Measurements from ENCODE around the gene MEIS3. TPM values are rescaled to one million over a fixed set of nuclear protein-coding genes. Genes with fewer than 3 reads are reported as not detected.

The MEIS3 gene
- total and polyA plus RNA-seq, 10 of the 15 experiments (the other 5 are each of a cell fraction or from before 2014, with no cell fraction given): 0.05 to 0.23 TPM; not detected in 8

DNA sequence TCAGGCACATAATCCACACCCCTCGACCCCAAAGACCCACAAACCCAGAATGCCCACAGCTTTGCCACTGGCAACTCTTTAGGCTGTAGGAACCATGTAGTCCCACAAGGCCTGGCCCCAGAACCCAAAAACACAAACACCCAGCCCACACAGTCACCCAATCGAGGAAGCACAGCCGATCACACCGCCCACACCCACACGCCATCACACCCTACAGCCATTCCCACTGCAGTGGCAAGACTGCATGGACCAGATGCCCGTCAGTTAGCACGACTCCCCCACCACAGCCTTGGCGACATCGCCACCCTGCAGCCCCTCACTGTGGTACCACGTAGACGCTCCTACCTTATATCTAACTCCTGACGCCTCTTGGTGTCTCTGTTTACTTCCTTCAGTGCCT is 24.0 kb upstream of the MEIS3 start:
- ATAC-seq: no peak
- SMC1A ChIA-PET (ENCODE audit: uncharacterized antibody, unreplicated experiment): no interaction called here
- RAD21 ChIA-PET (ENCODE audit: unreplicated experiment): no interaction called here
- POLR2A ChIA-PET: no interaction called here
- no peak for FAIRE-seq
- intact Hi-C loops (cut with micrococcal nuclease; ENCODE audit: unreplicated experiment): no loop called here
- TF ChIP-seq KAT2A (conservative IDR thresholded peaks at IDR 0.05; ENCODE audit: control insufficient read depth, low read depth, low read length): no peak
- no peak for TF ChIP-seq TCF12 (IDR thresholded peaks at IDR 0.05; ENCODE audit: low read depth, low read length)
- TF ChIP-seq GATAD2B (conservative IDR thresholded peaks at IDR 0.05; ENCODE audit: low read depth): no peak
- no peak for TF ChIP-seq ASH2L (IDR thresholded peaks at IDR 0.05; ENCODE audit: borderline replicate concordance, low read depth)
- BruUV-seq (replicated peaks): no TSS peak
- peaks cover 10% of the 10 kb centered on the region for H3K4me1 ChIP-seq (ENCODE audit: control insufficient read depth, insufficient read depth, low read length)
- no peak overlapping the region for H3K4me3 ChIP-seq
- CTCF ChIA-PET: interaction anchor here (1.0 kb wide), 1 partner anchor 40 kb away, joined by 3 read pairs; the partner anchor contains the start of gene KPTN
- 20% methylated on average over 12 of the region's 12 CpGs for WGBS (ENCODE audit: insufficient coverage, insufficient replicate concordance, low lambda C conversion rate, missing lambda C conversion rate)
- no peaks in the 10 kb centered on the region for H3K36me3 ChIP-seq (ENCODE audit: control insufficient read depth in 2 of 2, insufficient read depth in 2 of 2, low read length in 1 of 2)
- H2AFZ ChIP-seq (ENCODE audit: control insufficient read depth, low read depth, low read length): no peak overlapping the region
- H4K20me1 ChIP-seq (ENCODE audit: control insufficient read depth, insufficient read depth): no peaks in the 10 kb centered on the region
- H3K27me3 ChIP-seq (replicated peaks in 1 of 2; ENCODE audit: control insufficient read depth in 2 of 2, insufficient read depth in 2 of 2, low read length in 1 of 2): peaks cover 3 to 7% of the 10 kb centered on the region in 2 experiments; a peak in 3 of 4 replicates
- in situ Hi-C loops (cut with MboI): no loop called here
- DNase-seq (ENCODE audit: low read depth, low spot score): no peak
- H3K79me2 ChIP-seq (ENCODE audit: control insufficient read depth, insufficient read depth, low read length): no peaks in the 10 kb centered on the region
- H3K4me2 ChIP-seq (ENCODE audit: control insufficient read depth, insufficient read depth): no peak overlapping the region
- H3K9ac ChIP-seq (ENCODE audit: control insufficient read depth, insufficient read depth, low read length): no peak overlapping the region
- no peaks in the 10 kb centered on the region; the same call in 2 of the 3 replicates for H3K9me3 ChIP-seq (replicated peaks; ENCODE audit: control insufficient read depth, insufficient read depth, low read length)
- no peak overlapping the region for H3K27ac ChIP-seq (ENCODE audit: control insufficient read depth, insufficient read depth)

DNA sequence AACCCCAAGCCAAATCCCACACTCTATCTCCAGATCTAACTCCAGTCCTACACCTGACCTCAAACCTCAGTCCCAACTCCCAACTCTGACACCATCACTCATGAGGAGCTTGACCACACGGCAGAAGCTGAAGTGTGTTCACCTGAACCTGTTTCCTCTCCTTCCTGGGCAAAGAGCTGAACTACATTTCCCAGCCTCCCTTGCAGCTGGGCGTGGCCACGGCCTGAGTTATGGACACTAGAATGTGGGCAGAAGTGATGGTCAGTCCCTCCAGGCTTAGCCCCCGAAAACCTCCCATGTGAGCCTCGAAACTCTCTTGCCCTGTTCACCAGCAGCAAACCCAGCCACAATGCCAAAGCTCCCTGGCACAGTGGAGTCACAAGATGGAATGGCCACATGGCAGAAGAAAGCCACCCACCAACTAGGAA is 19.5 kb upstream of the MEIS3 start:
- Histone ChIP-seq H3K79me2 (ENCODE audit: control insufficient read depth, insufficient read depth, low read length) (no peaks in the 10 kb centered on the region), H2AFZ (ENCODE audit: control insufficient read depth, low read depth, low read length) (no peak overlapping the region), H3K4me1 (ENCODE audit: control insufficient read depth, insufficient read depth, low read length) (no peaks in the 10 kb centered on the region; the same call in none of the 2 replicates), H3K27ac (ENCODE audit: control insufficient read depth, insufficient read depth) (no peak overlapping the region), H3K9ac (ENCODE audit: control insufficient read depth, insufficient read depth, low read length) (no peak overlapping the region), H3K27me3 (replicated peaks in 1 of 2; ENCODE audit: control insufficient read depth in 2 of 2, insufficient read depth in 2 of 2, low read length in 1 of 2) (peaks cover 1 to 2% of the 10 kb centered on the region in 2 experiments; a peak in 3 of 4 replicates), H3K36me3 (ENCODE audit: control insufficient read depth in 2 of 2, insufficient read depth in 2 of 2, low read length in 1 of 2) (no peaks in the 10 kb centered on the region), H3K9me3 (replicated peaks; ENCODE audit: control insufficient read depth, insufficient read depth, low read length) (no peaks in the 10 kb centered on the region), H4K20me1 (ENCODE audit: control insufficient read depth, insufficient read depth) (no peaks in the 10 kb centered on the region), H3K4me3 (no peak overlapping the region), H3K4me2 (ENCODE audit: control insufficient read depth, insufficient read depth) (no peak overlapping the region)
- no peak for FAIRE-seq
- SMC1A ChIA-PET (ENCODE audit: uncharacterized antibody, unreplicated experiment): interaction anchor here (1.0 to 2.6 kb wide), 6 partner anchors 45 to 351 kb away, joined by 3 to 8 read pairs (median 4); partner anchors contain the start of gene KPTN
- BruUV-seq (replicated peaks): no TSS peak
- intact Hi-C loops (cut with micrococcal nuclease; ENCODE audit: unreplicated experiment): no loop called here
- CTCF ChIA-PET: interaction anchor here (0.8 to 9.9 kb wide), 4 partner anchors 10 to 267 kb away, joined by 3 to 163 read pairs (median 6); partner anchors contain the start of gene KPTN
- no peak for DNase-seq (ENCODE audit: low read depth, low spot score)
- in situ Hi-C loops (cut with MboI): loop anchor here (5.0 kb wide), 1 partner anchor 268 kb away; no protein-coding TSS in a partner anchor
- RAD21 ChIA-PET (ENCODE audit: unreplicated experiment): interaction anchor here (0.7 to 1.4 kb wide), 6 partner anchors 61 to 305 kb away, joined by 3 to 5 read pairs (median 3); no protein-coding TSS in a partner anchor
- 0% methylated on average over 5 of the region's 5 CpGs for WGBS (ENCODE audit: insufficient coverage, insufficient replicate concordance, low lambda C conversion rate, missing lambda C conversion rate)
- POLR2A ChIA-PET: no interaction called here
- ATAC-seq: peak; percentile 43; the same call in 2 of the 3 replicates
- TF ChIP-seq BACH1 (IDR thresholded peaks at IDR 0.05; ENCODE audit: borderline replicate concordance) (no peak), TBL1XR1 (IDR thresholded peaks at IDR 0.05; ENCODE audit: low read depth, low read length) (no peak), YY1 (IDR thresholded peaks at IDR 0.05; ENCODE audit: low read depth, low read length) (0 out of 2 replicates have a peak, but pooled peaks have one; percentile 29), HCFC1 (IDR thresholded peaks at IDR 0.05; ENCODE audit: low read length) (peak; percentile 78), POLR2AphosphoS5 (IDR thresholded peaks at IDR 0.05; ENCODE audit: low read length) (no peak), NFIC (IDR thresholded peaks at IDR 0.05; ENCODE audit: low read depth, low read length) (no peak), SP1 (IDR thresholded peaks at IDR 0.05; ENCODE audit: low read depth, low read length) (peak; percentile 32), SIX5 (IDR thresholded peaks at IDR 0.05; ENCODE audit: low read depth, low read length, severe bottlenecking) (peak; percentile 77), FOXM1 (IDR thresholded peaks at IDR 0.05; ENCODE audit: low read depth, low read length) (no peak), STAT3 (IDR thresholded peaks at IDR 0.05; ENCODE audit: low read depth, low read length) (no peak)
- TF ChIP-seq, protein P1, sequence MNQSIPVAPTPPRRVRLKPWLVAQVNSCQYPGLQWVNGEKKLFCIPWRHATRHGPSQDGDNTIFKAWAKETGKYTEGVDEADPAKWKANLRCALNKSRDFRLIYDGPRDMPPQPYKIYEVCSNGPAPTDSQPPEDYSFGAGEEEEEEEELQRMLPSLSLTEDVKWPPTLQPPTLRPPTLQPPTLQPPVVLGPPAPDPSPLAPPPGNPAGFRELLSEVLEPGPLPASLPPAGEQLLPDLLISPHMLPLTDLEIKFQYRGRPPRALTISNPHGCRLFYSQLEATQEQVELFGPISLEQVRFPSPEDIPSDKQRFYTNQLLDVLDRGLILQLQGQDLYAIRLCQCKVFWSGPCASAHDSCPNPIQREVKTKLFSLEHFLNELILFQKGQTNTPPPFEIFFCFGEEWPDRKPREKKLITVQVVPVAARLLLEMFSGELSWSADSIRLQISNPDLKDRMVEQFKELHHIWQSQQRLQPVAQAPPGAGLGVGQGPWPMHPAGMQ (IDR thresholded peaks at IDR 0.05; ENCODE audit: borderline replicate concordance): no peak
